ENCODE data around the gene PCDH17. TPM values are rescaled to one million over a fixed set of nuclear protein-coding genes. Genes with fewer than 3 reads are reported as not detected.

The PCDH17 gene
- total RNA-seq, 2 donors from 2014 or later = 3.6 to 7.4 TPM

- H3K4me1 ChIP-seq = peaks cover 0 to 5% of the 10 kb centered on the region in 2 donors
- peaks cover 0 to 4% of the 10 kb centered on the region in 2 donors for H3K27me3 ChIP-seq
- H3K27ac ChIP-seq = no peak overlapping the region
- no peaks in the 10 kb centered on the region for H3K36me3 ChIP-seq
- no peak for TF ChIP-seq CTCF (IDR thresholded peaks at IDR 0.05)
- no peak for DNase-seq (ENCODE audit: low spot score)
- no peak overlapping the region for H3K4me3 ChIP-seq
- no peaks in the 10 kb centered on the region for H3K9me3 ChIP-seq
These were observed 6.0 kb downstream of the PCDH17 start for GRCh38 chr13:57637515-57637914.

GRCh38 chr13:57638186-57638890, 6.8 kb downstream of the PCDH17 start:
- H3K9me3 ChIP-seq = no peaks in the 10 kb centered on the region
- H3K27me3 ChIP-seq = no peaks in the 10 kb centered on the region
- DNase-seq (ENCODE audit: low spot score) = no peak
- peaks cover 0 to 4% of the 10 kb centered on the region in 2 donors for H3K4me1 ChIP-seq
- no peaks in the 10 kb centered on the region for H3K36me3 ChIP-seq
- no peak overlapping the region for H3K27ac ChIP-seq
- H3K4me3 ChIP-seq = no peak overlapping the region
- TF ChIP-seq CTCF (IDR thresholded peaks at IDR 0.05) = no peak

- peaks cover 0 to 4% of the 10 kb centered on the region in 2 donors for H3K4me1 ChIP-seq
- H3K27me3 ChIP-seq = no peaks in the 10 kb centered on the region
- no peak for DNase-seq (ENCODE audit: low spot score)
- no peak for TF ChIP-seq CTCF (IDR thresholded peaks at IDR 0.05)
- H3K9me3 ChIP-seq = no peaks in the 10 kb centered on the region
- no peak overlapping the region for H3K27ac ChIP-seq
- no peak overlapping the region for H3K4me3 ChIP-seq
- H3K36me3 ChIP-seq = no peaks in the 10 kb centered on the region
These were observed 9.1 kb downstream of the PCDH17 start for GRCh38 chr13:57640607-57641006.

- H3K4me1 ChIP-seq = peaks cover 0 to 4% of the 10 kb centered on the region in 2 donors
- no peaks in the 10 kb centered on the region for H3K9me3 ChIP-seq
- no peaks in the 10 kb centered on the region for H3K27me3 ChIP-seq
- H3K4me3 ChIP-seq = no peak overlapping the region
- H3K27ac ChIP-seq = no peak overlapping the region
- TF ChIP-seq CTCF (IDR thresholded peaks at IDR 0.05) = no peak
- DNase-seq (ENCODE audit: low spot score) = no peak
- no peaks in the 10 kb centered on the region for H3K36me3 ChIP-seq
These were observed 9.5 kb downstream of the PCDH17 start for GRCh38 chr13:57641051-57641450.

- H3K27me3 ChIP-seq = no peaks in the 10 kb centered on the region
- no peak overlapping the region for H3K27ac ChIP-seq
- no peaks in the 10 kb centered on the region for H3K36me3 ChIP-seq
- H3K4me1 ChIP-seq = peaks cover 0 to 4% of the 10 kb centered on the region in 2 donors
- no peak for TF ChIP-seq CTCF (IDR thresholded peaks at IDR 0.05)
- H3K4me3 ChIP-seq = no peak overlapping the region
- no peak for DNase-seq (ENCODE audit: low spot score)
- H3K9me3 ChIP-seq = no peaks in the 10 kb centered on the region
These were observed 12.6 kb downstream of the PCDH17 start for GRCh38 chr13:57644106-57644505.

All from right atrium auricular region (tissue), 2 donors.